ENCODE measurements around the gene MIEF1.

GRCh38 chr22:39526736-39527171 is 24.7 kb downstream of the MIEF1 start:
- TF ChIP-seq CTCF (IDR thresholded peaks at IDR 0.05; ENCODE audit: low read length) (no peak), EZH2 (IDR thresholded peaks at IDR 0.05; ENCODE audit: borderline replicate concordance, low read length) (no peak)

Measured in OCI-LY1 (cell line).